Hematopoietic multipotent progenitor cell (in vitro differentiated cells): ENCODE results near the gene SYT2. TPM values are rescaled to one million over a fixed set of nuclear protein-coding genes. Genes with fewer than 3 reads are reported as not detected.

Experiments
- DNase-seq, 3 donors: peaks; one replicate each; pipeline ENCODE4 v3.0.0-alpha.2; 2011 to 2015; ENCODE audit warnings: low read depth in 2 of 3, low spot score in 2 of 3
- total RNA-seq: library from RNA; depleted of rRNA; stranded (reverse); fragments of >200 nt; gene quantifications from one replicate; pipeline ENCODE4 v1.2.3, GENCODE V29; 2012

Gene SYT2
- total RNA-seq, 1 donor = not detected

GRCh38 chr1:202706851-202707250 lies 3.4 kb downstream of the SYT2 start:
- DNase-seq = no peak

DNA sequence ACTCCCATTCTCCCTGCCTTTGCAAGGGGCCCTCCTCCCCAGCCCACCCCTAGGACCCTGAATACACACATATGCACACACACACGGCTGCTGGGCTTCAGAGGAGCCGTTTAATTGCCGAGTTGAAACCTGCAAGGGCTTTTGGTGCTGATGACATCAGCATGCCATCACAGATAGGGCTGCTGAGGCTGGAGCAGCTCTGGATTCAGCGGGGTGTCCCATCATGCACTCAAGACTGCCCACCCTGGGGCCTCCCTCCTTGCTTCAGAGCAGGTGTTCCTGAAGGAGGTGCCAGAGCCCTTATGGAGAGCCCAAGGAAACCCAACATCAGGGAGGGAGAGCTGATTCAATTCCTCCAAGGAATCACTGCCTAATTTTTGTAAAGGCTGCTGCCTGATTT lies 5.7 kb downstream of the SYT2 start:
- DNase-seq = no peak

GRCh38 chr1:202703191-202703590 lies 7.1 kb downstream of the SYT2 start:
- DNase-seq = no peak

DNA sequence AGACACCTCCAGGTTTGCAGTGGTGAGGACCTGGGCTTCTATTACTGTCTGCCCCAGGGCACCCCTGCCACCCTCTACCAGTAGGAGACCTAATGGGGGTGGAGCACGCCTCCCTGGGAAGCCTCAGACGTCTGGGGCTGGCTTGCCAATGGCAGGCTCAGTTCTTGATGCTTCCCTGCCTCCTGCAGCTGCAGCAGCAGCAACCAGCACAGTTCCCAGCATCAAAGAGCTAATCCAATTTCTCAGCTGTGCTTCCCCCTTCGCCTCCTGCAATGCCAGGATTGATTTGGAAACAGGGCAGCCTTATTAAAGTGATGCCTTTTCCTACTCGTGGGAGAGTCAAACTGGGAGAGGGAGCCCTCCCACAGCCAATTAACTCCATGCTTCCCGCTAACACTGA lies 8.2 kb downstream of the SYT2 start:
- DNase-seq = no peak

DNA sequence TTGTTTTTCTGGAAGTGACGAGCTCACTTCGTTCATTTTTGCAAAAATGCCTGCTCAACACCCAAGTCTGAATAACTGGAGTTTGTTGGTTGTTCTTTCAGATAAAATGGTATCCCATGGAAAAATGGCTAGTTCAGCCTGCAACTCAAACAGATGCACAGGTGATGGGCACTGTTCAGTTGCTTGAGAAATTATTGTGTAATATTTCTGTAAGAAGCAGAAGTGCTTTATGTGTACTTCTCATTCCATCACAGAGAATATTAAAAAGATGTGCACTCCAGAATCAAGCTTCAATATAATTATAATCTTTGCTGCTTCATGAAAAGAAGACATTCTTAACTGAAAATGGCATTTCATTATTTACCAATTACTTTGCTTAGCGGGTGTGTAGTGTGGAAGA lies 9.1 kb downstream of the SYT2 start:
- DNase-seq = no peak

DNA sequence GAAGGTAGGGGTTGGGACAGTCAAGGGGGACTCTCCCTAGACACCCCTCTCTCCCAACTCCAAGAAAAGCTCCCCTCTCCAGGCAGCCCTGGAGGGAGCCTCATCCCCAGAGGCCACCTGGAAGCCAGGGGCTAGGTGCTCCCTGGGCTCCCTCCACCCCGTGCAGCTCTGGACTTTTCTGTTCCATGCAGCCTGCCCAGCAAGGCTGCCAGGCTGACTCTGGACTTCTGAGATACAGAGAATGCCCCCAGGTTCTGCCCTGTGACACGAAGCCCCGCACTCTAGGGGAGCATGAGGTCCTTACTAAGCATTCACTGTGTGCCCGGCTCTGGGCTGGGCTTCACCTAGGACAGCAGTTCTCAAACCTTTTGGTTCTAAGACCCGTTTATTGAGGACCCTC lies 10.2 kb downstream of the SYT2 start:
- DNase-seq = no peak

GRCh38 chr1:202698276-202698675 lies 12.0 kb downstream of the SYT2 start:
- DNase-seq = no peak

DNA sequence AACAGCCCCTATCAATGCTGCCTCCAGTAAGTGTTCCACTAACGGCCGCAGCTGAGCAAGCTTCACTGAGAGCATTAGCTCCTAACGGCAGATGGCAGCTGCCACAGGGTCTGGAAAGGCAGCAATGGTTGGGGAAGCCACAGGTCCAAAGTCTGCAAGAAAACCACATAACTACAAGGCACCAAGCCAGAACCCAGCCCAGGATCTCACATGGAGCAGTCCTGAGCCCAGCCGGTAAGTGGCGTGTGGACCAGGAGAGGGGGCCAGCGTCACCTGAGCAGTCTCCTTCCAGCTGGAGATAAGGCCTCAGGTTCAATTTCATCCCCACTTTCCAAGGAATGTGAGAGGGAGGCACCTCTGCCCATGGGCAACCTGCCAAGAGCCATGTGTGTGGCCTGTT lies 13.2 kb downstream of the SYT2 start:
- DNase-seq = no peak

DNA sequence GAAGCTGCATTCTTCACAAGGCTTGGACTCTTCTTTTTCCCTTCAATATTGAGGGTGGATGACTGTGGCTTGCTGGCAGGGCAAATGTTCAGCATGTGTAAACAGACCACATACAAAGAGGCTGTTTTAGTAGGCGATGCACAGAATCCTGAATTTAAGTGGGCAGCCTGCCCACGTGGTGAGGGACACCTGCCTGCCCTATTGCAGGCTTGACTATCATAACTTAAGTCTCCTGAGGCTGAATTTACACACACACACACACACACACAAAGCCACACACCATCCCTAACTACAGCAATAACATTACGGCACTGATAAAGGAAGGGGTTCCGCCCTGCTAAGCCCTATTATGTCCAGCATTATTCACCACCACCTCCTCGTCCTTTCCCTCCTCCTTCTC lies 15.9 kb downstream of the SYT2 start:
- DNase-seq = no peak

DNA sequence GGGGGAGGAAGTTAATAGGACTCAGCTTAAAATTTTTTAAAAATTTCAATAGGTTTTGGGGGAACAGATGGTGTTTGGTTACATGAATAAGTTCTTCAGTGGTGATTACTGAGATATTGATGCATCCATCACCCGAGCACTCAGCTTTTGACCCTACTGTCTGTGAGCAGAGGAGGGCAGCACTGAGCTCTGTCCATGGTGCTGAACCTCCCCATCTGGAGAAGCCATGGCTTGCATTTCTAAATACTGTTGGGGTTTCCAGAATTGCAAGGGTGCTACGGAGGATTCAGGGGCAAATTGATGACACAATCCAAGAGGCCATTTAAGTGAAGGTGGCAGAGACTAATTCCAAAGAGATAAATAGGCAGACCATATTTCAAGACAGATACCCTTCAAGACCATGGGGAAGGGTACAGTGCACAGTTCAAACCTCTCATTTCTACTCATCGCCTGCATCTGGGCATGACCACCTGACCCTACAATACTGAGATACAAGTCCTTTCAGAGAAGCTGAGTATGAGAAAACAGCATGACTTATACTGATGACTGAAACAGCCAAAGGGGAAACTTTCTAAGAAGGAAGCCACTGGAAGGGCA lies 17.2 kb downstream of the SYT2 start:
- DNase-seq = peak; percentile 38 to 86 (median 75)

GRCh38 chr1:202691816-202692215 lies 18.4 kb downstream of the SYT2 start:
- no peak for DNase-seq

DNA sequence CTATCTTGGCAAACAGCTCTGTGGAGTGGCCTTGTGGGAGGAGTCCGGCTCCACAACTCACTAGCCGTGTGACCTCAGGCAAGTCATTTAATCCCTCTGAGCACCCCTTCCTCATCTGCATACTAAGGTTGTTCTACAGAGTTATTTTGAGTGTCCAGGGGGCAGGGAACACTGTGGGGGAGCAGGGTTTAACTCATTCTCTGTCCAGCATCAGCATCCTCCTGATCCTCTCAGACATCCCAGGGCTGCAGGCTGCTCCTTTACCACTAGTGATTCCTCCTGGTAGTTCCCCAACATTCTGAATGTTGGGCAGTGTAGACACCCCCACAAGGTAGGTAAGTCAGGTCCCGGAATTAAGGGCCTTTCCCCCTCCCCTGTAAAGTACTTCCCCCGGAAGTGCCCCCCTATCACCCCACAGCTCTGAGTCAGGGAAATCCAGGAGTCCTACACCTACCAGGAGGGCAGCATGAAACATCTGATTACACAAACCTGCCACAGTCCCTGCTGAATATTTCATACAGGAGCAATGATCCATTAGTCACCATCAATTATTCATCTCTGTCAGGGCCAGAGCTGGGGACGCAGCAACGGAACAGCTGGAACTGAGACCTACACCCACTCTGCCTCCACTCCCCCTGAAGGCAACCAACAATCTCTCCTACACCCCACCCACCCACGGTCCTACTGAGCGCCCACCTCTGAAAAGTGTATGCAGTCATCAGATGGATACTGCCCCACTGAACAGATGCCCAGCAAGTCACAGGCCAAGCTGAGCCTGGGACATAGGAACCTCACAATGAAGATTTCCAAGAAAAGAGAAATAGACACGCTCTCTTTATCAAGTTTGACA lies 20.5 kb downstream of the SYT2 start:
- DNase-seq = no peak

DNA sequence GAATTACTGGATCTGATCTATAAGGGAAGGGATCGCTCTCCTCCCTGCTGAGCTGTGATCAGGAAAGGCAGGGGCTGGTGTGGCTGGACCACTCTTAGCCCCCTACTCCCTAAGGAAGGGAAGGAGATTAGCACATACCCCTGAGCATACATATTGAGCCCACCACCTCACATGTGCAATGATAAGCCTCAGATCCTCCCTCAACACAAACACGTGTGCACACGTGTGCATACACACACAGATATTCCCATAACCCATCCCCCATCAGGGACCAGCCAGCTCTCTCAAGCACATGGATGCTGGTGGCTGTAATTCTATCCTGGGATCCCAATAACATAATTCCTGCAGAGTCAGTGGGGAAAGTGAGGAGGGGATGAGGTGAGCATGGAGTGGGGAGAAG lies 21.2 kb downstream of the SYT2 start:
- DNase-seq = no peak

GRCh38 chr1:202688401-202688800 lies 21.9 kb downstream of the SYT2 start:
- DNase-seq = no peak

DNA sequence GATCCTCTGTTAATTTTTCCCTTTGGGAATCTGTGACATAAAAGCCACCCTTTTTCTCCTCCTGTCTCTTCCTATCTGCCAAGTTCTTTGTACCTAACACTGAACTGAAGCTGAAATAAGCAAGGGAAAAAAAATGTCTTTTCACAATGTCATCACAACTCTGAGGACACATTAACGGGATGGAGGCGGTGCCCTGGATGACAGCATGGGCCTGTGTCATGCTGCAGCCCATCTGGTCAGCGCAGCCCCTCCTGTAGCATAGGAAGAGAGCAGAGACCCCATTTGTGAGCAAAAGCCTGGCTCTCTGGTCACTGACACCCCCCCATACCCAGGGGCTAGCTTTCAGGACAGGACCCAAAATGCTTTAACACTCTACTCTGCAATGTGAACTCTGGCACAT lies 22.5 kb downstream of the SYT2 start:
- no peak for DNase-seq

DNA sequence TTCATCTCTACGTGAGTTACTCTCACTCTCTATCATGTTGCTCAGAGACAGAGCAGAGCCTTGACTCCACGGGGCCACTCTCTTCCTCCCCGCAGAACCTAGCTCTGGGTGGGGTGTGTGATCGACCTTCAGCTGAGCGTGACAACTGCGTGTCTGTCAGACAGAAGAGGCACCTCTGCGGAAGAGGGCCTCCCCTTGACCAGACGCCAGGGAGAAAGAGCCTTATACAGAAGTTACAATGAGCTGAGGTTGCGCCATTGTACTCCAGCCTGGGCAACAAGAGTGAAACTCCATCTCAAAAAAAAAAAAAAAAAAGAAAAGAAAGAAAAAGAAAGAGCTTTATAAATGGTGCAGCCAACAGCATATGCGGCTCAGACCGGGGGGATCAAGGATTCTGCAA lies 22.9 kb downstream of the SYT2 start:
- DNase-seq = no peak

- no peak for DNase-seq
Observed at GRCh38 chr1:202685641-202686040, 24.6 kb downstream of the SYT2 start.

- DNase-seq = no peak
Observed at GRCh38 chr1:202684716-202685115, 25.5 kb downstream of the SYT2 start.

- no peak for DNase-seq
Observed at GRCh38 chr1:202683029-202683428, 27.2 kb downstream of the SYT2 start.

- DNase-seq = no peak
Observed at GRCh38 chr1:202682477-202682876, 27.8 kb downstream of the SYT2 start.

DNA sequence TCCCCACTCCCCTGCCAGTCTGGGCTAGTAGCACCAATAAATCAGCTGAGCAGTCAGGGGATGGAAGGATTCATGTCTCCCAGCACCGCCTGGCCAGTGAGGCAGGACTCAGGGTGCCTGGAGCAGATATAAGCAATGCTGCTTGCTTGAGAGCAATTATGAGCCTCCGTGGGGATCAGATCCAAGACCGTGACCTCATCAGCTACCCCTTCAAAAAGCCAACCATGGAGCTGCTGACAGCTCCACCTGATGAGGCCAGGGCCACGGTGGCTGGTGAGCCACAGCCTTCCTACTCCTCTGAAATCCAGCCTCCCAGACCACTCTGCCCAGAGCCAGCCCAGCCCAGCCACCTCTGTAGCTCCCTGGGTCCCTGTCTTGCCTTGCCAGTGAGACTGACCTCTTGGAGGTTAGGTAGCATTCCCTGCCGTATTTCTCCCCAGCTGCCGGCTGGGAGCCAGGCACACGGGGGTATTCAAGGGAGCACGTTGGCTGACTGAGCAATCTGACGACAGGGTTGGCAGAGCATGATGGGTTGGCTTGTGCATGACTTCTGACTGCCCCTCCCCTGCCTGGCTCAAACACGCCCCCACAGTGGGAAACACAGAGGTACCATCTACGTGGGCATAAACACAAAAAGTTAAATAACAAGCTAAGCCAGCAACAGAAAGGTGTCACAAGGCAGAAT lies 28.4 kb downstream of the SYT2 start:
- no peak for DNase-seq
